Lower leg skin (tissue), 4 donors: ENCODE data around the gene KCNH8. TPM values are rescaled to one million over a fixed set of nuclear protein-coding genes. Genes with fewer than 3 reads are reported as not detected.

Source experiments
- DNase-seq, 2 donors: peaks; one replicate each; pipeline ENCODE4 v3.0.0-alpha.2; 2019; ENCODE audit warnings: low spot score in 2 of 2
- H3K4me3 ChIP-seq: fragments of 200-600 bp; sonication (generic); 2 replicates; pipeline ENCODE4 v1.5.1; 2017; ENCODE audit warnings: mild to moderate bottlenecking, low read depth; ENCODE audit not compliant: poor library complexity, severe bottlenecking
- CTCF ChIP-seq, 3 donors: fragments of 450-650 bp; IDR thresholded peaks; one replicate each; pipeline ENCODE4 v1.5.1; 2016; ENCODE audit warnings: antibody characterized with exemption in 3 of 3, mild to moderate bottlenecking in 3 of 3, moderate library complexity in 2 of 3
- POLR2A ChIP-seq, 2 donors: fragments of 450-650 bp; IDR thresholded peaks; one replicate each; pipeline ENCODE4 v1.6.1; 2016 to 2017; ENCODE audit warnings: antibody characterized with exemption in 2 of 2, mild to moderate bottlenecking in 1 of 2, moderate library complexity in 1 of 2
- WGBS, 2 donors: methylation state at CpG; one replicate each; pipeline ENCODE4 v1.1.5; 2018; 5-methylcytosine and 5-hydroxymethylcytosine counted together
- intact Hi-C: fragments of 100-400 bp; cut with DNase I; formaldehyde crosslinking; loops from one replicate; pipeline ENCODE4 v1.15.0; 2023; ENCODE audit warnings: low total_unique reads
- total RNA-seq, 4 donors: library from RNA; depleted of rRNA; stranded (reverse); fragments of >200 nt; gene quantifications; one replicate each; pipeline ENCODE4 v1.1.0, GENCODE V29; 2016

Gene KCNH8
- total RNA-seq, 4 donors from 2014 or later, result 0.34 to 1.2 (median 0.61) TPM

- WGBS, 2 donors, result 70 to 88% methylated on average over 1 of the region's 1 CpG
Measured at GRCh38 chr3:19338769-19339168, 190.5 kb downstream of the KCNH8 start.

GRCh38 chr3:19342389-19342788 lies 194.1 kb downstream of the KCNH8 start:
- no peak overlapping the region for H3K4me3 ChIP-seq
- no peak for TF ChIP-seq POLR2A (IDR thresholded peaks at IDR 0.05)
- TF ChIP-seq CTCF (IDR thresholded peaks at IDR 0.05), result no peak
- intact Hi-C loops, result loop anchor here (2.0 kb wide), 1 partner anchor 144 kb away; no protein-coding TSS in a partner anchor
- no peak for DNase-seq
- 86 to 90% methylated on average over 5 of the region's 5 CpGs for WGBS, 2 donors

More at GRCh38 chr3:19338769-19339168, 190.5 kb downstream of the KCNH8 start:
- intact Hi-C loops, result no loop called here
- DNase-seq, result no peak
- TF ChIP-seq POLR2A (IDR thresholded peaks at IDR 0.05), result no peak
- TF ChIP-seq CTCF (IDR thresholded peaks at IDR 0.05), result no peak
- no peak overlapping the region for H3K4me3 ChIP-seq

DNA sequence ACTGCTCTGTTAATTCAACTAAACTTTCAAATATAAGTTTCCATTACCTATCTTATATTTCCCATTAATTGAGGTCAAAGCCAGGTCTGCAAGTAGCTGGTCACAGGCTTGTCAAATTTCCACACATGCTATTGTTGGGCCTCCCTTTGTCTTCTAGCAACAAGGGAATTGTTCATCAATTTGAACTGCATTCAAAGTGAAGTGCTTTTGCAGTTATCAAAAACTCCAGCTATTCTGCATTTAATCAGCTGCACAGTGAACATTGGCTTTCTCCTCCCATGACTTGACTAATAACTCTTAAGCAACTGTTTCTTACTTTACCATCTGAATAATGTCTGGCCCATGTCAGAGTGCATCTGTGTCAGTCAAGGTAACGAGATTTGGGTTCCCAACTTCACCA lies 198.4 kb downstream of the KCNH8 start:
- intact Hi-C loops, result no loop called here
- WGBS, 2 donors, result 65 to 67% methylated on average over 1 of the region's 1 CpG
- DNase-seq, result no peak
- no peak overlapping the region for H3K4me3 ChIP-seq
- no peak for TF ChIP-seq CTCF (IDR thresholded peaks at IDR 0.05)

GRCh38 chr3:19347671-19348070 lies 199.4 kb downstream of the KCNH8 start:
- intact Hi-C loops, result no loop called here
- TF ChIP-seq POLR2A (IDR thresholded peaks at IDR 0.05) (no peak), CTCF (IDR thresholded peaks at IDR 0.05) (no peak)
- DNase-seq, result no peak
- no peak overlapping the region for H3K4me3 ChIP-seq
- 41 to 42% methylated on average over 7 of the region's 7 CpGs for WGBS, 2 donors

- intact Hi-C loops, result no loop called here
- no peak for DNase-seq
- 44 to 62% methylated on average over 2 of the region's 2 CpGs for WGBS, 2 donors
- H3K4me3 ChIP-seq, result no peak overlapping the region
- no peak for TF ChIP-seq CTCF (IDR thresholded peaks at IDR 0.05)
- TF ChIP-seq POLR2A (IDR thresholded peaks at IDR 0.05), result no peak
Measured at GRCh38 chr3:19348500-19348899, 200.2 kb downstream of the KCNH8 start.

- TF ChIP-seq CTCF (IDR thresholded peaks at IDR 0.05) (no peak), POLR2A (IDR thresholded peaks at IDR 0.05) (no peak)
- intact Hi-C loops, result no loop called here
- DNase-seq, result no peak
- 20 to 23% methylated on average over 5 of the region's 5 CpGs for WGBS, 2 donors
- no peak overlapping the region for H3K4me3 ChIP-seq
Measured at GRCh38 chr3:19348941-19349564, 200.7 kb downstream of the KCNH8 start.
